ENCODE data around the gene ZNF862.
"Not testable (repeated sequence)": the region's sequence is repeated elsewhere in the genome, so short reads cannot be mapped to it uniquely, and the experiment has no call there.

Gene ZNF862

DNA sequence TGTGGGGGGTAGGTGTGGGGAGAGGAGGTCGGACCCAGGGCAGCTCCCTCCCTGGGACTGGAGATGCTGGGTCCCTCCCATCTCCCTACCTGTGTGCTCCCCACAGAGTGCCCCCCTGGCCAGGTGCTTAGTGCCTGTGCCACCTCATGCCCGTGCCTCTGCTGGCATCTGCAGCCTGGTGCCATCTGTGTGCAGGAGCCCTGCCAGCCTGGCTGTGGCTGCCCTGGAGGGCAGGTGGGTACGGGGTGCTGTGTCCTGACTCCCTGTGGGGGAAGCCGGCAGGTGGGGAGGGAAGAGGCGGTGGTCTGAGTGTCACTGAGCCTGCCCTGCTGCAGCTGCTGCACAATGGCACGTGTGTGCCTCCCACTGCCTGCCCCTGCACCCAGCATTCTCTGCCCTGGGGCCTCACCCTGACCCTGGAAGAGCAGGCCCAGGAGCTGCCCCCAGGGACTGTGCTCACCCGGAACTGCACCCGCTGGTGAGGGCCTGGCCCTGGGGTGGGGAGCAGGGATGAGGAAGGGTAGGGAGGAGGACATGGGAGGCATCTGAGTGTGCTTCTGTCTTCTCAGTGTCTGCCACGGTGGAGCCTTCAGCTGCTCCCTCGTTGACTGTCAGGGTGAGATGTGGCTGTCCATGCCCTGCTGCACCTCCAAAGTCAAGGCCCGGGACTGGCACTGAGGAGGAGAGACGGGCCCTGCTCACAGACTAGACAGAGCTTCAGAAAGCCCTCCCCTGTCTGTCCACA is 11.7 kb upstream of the ZNF862 start:
- DNase-seq: no peak
- intact Hi-C loops (cut with DNase I; ENCODE audit: low total_unique reads): no loop called here
- Histone ChIP-seq H3K4me1 (no peaks in the 10 kb centered on the region), H3K4me3 (no peak overlapping the region), H3K27me3 (peaks cover 0 to 26% of the 10 kb centered on the region in 2 donors), H3K36me3 (no peaks in the 10 kb centered on the region), H3K9me3 (no peaks in the 10 kb centered on the region), H3K27ac (no peak overlapping the region)
- TF ChIP-seq, protein P1, sequence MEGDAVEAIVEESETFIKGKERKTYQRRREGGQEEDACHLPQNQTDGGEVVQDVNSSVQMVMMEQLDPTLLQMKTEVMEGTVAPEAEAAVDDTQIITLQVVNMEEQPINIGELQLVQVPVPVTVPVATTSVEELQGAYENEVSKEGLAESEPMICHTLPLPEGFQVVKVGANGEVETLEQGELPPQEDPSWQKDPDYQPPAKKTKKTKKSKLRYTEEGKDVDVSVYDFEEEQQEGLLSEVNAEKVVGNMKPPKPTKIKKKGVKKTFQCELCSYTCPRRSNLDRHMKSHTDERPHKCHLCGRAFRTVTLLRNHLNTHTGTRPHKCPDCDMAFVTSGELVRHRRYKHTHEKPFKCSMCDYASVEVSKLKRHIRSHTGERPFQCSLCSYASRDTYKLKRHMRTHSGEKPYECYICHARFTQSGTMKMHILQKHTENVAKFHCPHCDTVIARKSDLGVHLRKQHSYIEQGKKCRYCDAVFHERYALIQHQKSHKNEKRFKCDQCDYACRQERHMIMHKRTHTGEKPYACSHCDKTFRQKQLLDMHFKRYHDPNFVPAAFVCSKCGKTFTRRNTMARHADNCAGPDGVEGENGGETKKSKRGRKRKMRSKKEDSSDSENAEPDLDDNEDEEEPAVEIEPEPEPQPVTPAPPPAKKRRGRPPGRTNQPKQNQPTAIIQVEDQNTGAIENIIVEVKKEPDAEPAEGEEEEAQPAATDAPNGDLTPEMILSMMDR (IDR thresholded peaks at IDR 0.05): no peak

- intact Hi-C loops (cut with DNase I; ENCODE audit: low total_unique reads): no loop called here
- Histone ChIP-seq H3K9me3 (no peaks in the 10 kb centered on the region), H3K4me3 (no peak overlapping the region), H3K27me3 (peaks cover 0 to 30% of the 10 kb centered on the region in 2 donors), H3K36me3 (no peaks in the 10 kb centered on the region), H3K4me1 (no peaks in the 10 kb centered on the region), H3K27ac (no peak overlapping the region)
- TF ChIP-seq, protein P1 (IDR thresholded peaks at IDR 0.05): no peak
- peak in 1 of 2 donors; percentile 38 for DNase-seq
These were observed 10.8 kb upstream of the ZNF862 start for GRCh38 chr7:149827089-149827981.

GRCh38 chr7:149828357-149829309 is 9.5 kb upstream of the ZNF862 start:
- no peaks in the 10 kb centered on the region for H3K36me3 ChIP-seq
- TF ChIP-seq, protein P1 (IDR thresholded peaks at IDR 0.05): no peak

GRCh38 chr7:149830527-149830926 is 7.6 kb upstream of the ZNF862 start:
- H3K9me3 ChIP-seq, H3K27ac ChIP-seq, H3K36me3 ChIP-seq, DNase-seq, H3K4me3 ChIP-seq, H3K4me1 ChIP-seq: not testable (repeated sequence)
- intact Hi-C loops (cut with DNase I; ENCODE audit: low total_unique reads): loop anchor here (5.0 kb wide), 1 partner anchor 1937 kb away; no protein-coding TSS in a partner anchor
- H3K27me3 ChIP-seq: peaks cover 0 to 19% of the 10 kb centered on the region in 2 donors

More at GRCh38 chr7:149828357-149829309, 9.5 kb upstream of the ZNF862 start:
- Histone ChIP-seq H3K9me3 (no peaks in the 10 kb centered on the region), H3K27ac (no peak overlapping the region), H3K27me3 (peaks cover 0 to 27% of the 10 kb centered on the region in 2 donors), H3K4me1 (no peaks in the 10 kb centered on the region), H3K4me3 (no peak overlapping the region)
- peak in 1 of 2 donors; percentile 43 for DNase-seq
- intact Hi-C loops (cut with DNase I; ENCODE audit: low total_unique reads): no loop called here

DNA sequence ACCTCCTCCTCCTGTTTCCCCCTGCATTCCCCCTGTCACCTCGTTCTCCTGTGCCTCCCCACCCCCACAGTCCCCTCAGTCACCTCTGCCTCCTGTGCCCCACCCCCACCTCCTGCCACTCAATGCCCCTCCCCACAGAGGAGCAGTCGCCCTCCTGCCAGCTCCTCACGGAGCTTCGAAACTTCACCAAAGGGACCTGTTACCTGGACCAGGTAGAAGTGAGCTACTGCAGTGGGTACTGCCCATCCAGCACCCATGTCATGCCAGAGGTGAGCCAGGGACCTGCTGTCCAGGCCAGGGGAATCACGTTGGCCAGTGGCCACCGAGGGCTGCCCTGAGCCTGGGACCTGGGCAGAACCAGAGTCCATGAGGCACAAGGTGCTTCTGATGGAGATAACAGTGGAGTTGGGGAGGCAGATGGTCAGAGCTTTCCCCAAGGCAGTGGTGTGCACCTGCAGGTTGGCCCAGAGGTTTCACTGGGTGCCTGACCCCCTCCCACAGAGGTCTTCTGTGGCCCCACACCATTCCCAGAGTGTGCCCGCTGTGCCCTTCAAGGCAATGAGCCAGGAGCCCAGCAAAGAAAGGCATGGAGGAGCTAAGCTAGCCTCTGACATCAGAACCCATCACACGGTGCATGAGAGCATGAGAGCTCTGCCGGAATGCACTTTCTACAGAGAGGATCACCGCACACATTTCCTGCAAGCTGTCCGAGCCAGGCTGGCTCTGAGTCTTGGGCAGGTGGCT is 7.0 kb upstream of the ZNF862 start:
- no peaks in the 10 kb centered on the region for H3K36me3 ChIP-seq

More for the DNA sequence above, 7.0 kb upstream of the ZNF862 start:
- Histone ChIP-seq H3K9me3 (no peaks in the 10 kb centered on the region), H3K27me3 (peaks cover 0 to 19% of the 10 kb centered on the region in 2 donors), H3K4me3 (no peak overlapping the region), H3K4me1 (no peaks in the 10 kb centered on the region), H3K27ac (no peak overlapping the region)
- intact Hi-C loops (cut with DNase I; ENCODE audit: low total_unique reads): loop anchor here (5.0 kb wide), 1 partner anchor 1936 kb away; no protein-coding TSS in a partner anchor
- DNase-seq: no peak
- TF ChIP-seq, protein P1 (IDR thresholded peaks at IDR 0.05): no peak

Measured in tibial artery (tissue), 4 donors.